ENCODE data around the gene CDH22.

Gene CDH22

GRCh38 chr20:46164254-46164653 lies 144.0 kb downstream of the CDH22 start:
- peaks cover 2% of the 10 kb centered on the region for H3K27me3 ChIP-seq (ENCODE audit: control insufficient read depth, insufficient read depth, low read length)

GRCh38 chr20:46161921-46162320 lies 146.4 kb downstream of the CDH22 start:
- Histone ChIP-seq H3K4me2 (ENCODE audit: low read length) (no peak overlapping the region), H3K79me2 (no peaks in the 10 kb centered on the region), H3K27ac (no peak overlapping the region), H3K27me3 (ENCODE audit: control insufficient read depth, insufficient read depth, low read length) (peaks cover 2% of the 10 kb centered on the region), H3K9me3 (ENCODE audit: control insufficient read depth, low read length) (no peaks in the 10 kb centered on the region), H3K4me3 (ENCODE audit: low read depth, low read length) (no peak overlapping the region), H3K4me1 (no peaks in the 10 kb centered on the region), H3K36me3 (ENCODE audit: control insufficient read depth, insufficient read depth, low read length) (no peaks in the 10 kb centered on the region), H2AFZ (no peak overlapping the region), H3K9ac (no peak overlapping the region)
- no peak for TF ChIP-seq CTCF (IDR thresholded peaks at IDR 0.05)

More at GRCh38 chr20:46164254-46164653, 144.0 kb downstream of the CDH22 start:
- Histone ChIP-seq H3K27ac (no peak overlapping the region), H3K4me1 (no peaks in the 10 kb centered on the region), H3K4me3 (ENCODE audit: low read depth, low read length) (no peak overlapping the region), H3K4me2 (ENCODE audit: low read length) (no peak overlapping the region), H3K79me2 (no peaks in the 10 kb centered on the region), H3K9me3 (ENCODE audit: control insufficient read depth, low read length) (no peaks in the 10 kb centered on the region), H2AFZ (no peak overlapping the region), H3K36me3 (ENCODE audit: control insufficient read depth, insufficient read depth, low read length) (no peaks in the 10 kb centered on the region), H3K9ac (no peak overlapping the region)
- no peak for TF ChIP-seq CTCF (IDR thresholded peaks at IDR 0.05)

- Histone ChIP-seq H3K4me1 (no peaks in the 10 kb centered on the region), H3K79me2 (no peaks in the 10 kb centered on the region), H3K9me3 (ENCODE audit: control insufficient read depth, low read length) (no peaks in the 10 kb centered on the region)
Observed at GRCh38 chr20:46160661-46161060, 147.6 kb downstream of the CDH22 start.

GRCh38 chr20:46159101-46159897 lies 149.0 kb downstream of the CDH22 start:
- Histone ChIP-seq H2AFZ (no peak overlapping the region), H3K79me2 (no peaks in the 10 kb centered on the region), H3K27me3 (ENCODE audit: control insufficient read depth, insufficient read depth, low read length) (no peaks in the 10 kb centered on the region), H3K36me3 (ENCODE audit: control insufficient read depth, insufficient read depth, low read length) (no peaks in the 10 kb centered on the region), H3K4me1 (no peaks in the 10 kb centered on the region), H3K4me3 (ENCODE audit: low read depth, low read length) (no peak overlapping the region), H3K9me3 (ENCODE audit: control insufficient read depth, low read length) (no peaks in the 10 kb centered on the region), H3K4me2 (ENCODE audit: low read length) (no peak overlapping the region), H3K27ac (no peak overlapping the region), H3K9ac (no peak overlapping the region)
- TF ChIP-seq CTCF (IDR thresholded peaks at IDR 0.05), result no peak

More at GRCh38 chr20:46160661-46161060, 147.6 kb downstream of the CDH22 start:
- Histone ChIP-seq H2AFZ (no peak overlapping the region), H3K36me3 (ENCODE audit: control insufficient read depth, insufficient read depth, low read length) (no peaks in the 10 kb centered on the region), H3K4me2 (ENCODE audit: low read length) (no peak overlapping the region), H3K27me3 (ENCODE audit: control insufficient read depth, insufficient read depth, low read length) (no peaks in the 10 kb centered on the region), H3K4me3 (ENCODE audit: low read depth, low read length) (no peak overlapping the region), H3K27ac (no peak overlapping the region), H3K9ac (no peak overlapping the region)
- no peak for TF ChIP-seq CTCF (IDR thresholded peaks at IDR 0.05)

All from parathyroid adenoma (tissue), 2 donors.